Measurements from ENCODE around the gene RARS2. TPM values are rescaled to one million over a fixed set of nuclear protein-coding genes. Genes with fewer than 3 reads are reported as not detected.

Gene RARS2
- total RNA-seq, 1 experiment from 2014 or later = 32.0 TPM

DNA sequence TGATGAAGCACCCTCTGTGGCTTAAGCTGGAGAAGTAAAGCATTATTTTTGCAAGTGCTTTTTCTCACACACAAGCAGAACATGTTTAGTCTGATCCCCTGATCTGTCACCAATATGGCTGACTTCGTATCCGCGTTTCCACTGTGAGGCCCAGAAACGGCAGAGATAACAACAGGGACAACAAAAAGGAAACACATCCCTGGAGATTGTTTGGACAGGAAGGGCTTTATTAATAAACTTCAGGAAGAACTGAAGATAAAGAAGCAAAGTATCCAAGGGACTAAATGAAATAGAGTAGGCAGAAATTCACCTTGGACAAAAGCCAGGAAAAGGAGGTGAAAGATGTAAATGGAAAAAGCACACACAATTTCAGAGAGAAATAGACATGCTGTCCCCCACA, 49.2 kb downstream of the RARS2 start:
- no peaks in the 10 kb centered on the region for H3K9me3 ChIP-seq
- no peaks in the 10 kb centered on the region for H3K27me3 ChIP-seq (replicated peaks; ENCODE audit: control insufficient read depth, insufficient read depth, low read length)
- Mint-ChIP-seq H3K27me3 (ENCODE audit: insufficient read depth, unreplicated experiment) (no peaks in the 10 kb centered on the region), H3K9me3 (ENCODE audit: unreplicated experiment) (no peaks in the 10 kb centered on the region), H3K4me3 (ENCODE audit: unreplicated experiment) (no peak overlapping the region), H3K36me3 (ENCODE audit: insufficient read depth, unreplicated experiment) (peaks cover 57% of the 10 kb centered on the region), H3K27ac (ENCODE audit: unreplicated experiment) (no peak overlapping the region), H3K4me1 (ENCODE audit: low read depth, unreplicated experiment) (no peaks in the 10 kb centered on the region)
- H3K4me3 ChIP-seq (ENCODE audit: low read depth, low read length) = no peak overlapping the region
- CTCF ChIA-PET = no interaction called here
- intact Hi-C loops (cut with micrococcal nuclease; ENCODE audit: unreplicated experiment) = no loop called here
- POLR2A ChIA-PET = no interaction called here
- no peaks in the 10 kb centered on the region for H3K4me1 ChIP-seq
- DNase-seq = no peak
- peaks cover 3% of the 10 kb centered on the region for H3K36me3 ChIP-seq (ENCODE audit: control insufficient read depth, insufficient read depth, low read length)
- no TSS peak for BruUV-seq (replicated peaks)
- TF ChIP-seq, protein P1, sequence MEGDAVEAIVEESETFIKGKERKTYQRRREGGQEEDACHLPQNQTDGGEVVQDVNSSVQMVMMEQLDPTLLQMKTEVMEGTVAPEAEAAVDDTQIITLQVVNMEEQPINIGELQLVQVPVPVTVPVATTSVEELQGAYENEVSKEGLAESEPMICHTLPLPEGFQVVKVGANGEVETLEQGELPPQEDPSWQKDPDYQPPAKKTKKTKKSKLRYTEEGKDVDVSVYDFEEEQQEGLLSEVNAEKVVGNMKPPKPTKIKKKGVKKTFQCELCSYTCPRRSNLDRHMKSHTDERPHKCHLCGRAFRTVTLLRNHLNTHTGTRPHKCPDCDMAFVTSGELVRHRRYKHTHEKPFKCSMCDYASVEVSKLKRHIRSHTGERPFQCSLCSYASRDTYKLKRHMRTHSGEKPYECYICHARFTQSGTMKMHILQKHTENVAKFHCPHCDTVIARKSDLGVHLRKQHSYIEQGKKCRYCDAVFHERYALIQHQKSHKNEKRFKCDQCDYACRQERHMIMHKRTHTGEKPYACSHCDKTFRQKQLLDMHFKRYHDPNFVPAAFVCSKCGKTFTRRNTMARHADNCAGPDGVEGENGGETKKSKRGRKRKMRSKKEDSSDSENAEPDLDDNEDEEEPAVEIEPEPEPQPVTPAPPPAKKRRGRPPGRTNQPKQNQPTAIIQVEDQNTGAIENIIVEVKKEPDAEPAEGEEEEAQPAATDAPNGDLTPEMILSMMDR (IDR thresholded peaks at IDR 0.05; ENCODE audit: insufficient read depth in 1 of 2, low read depth in 1 of 2, low read length in 1 of 2, severe bottlenecking in 1 of 2, unreplicated experiment in 1 of 2) = no peak

DNA sequence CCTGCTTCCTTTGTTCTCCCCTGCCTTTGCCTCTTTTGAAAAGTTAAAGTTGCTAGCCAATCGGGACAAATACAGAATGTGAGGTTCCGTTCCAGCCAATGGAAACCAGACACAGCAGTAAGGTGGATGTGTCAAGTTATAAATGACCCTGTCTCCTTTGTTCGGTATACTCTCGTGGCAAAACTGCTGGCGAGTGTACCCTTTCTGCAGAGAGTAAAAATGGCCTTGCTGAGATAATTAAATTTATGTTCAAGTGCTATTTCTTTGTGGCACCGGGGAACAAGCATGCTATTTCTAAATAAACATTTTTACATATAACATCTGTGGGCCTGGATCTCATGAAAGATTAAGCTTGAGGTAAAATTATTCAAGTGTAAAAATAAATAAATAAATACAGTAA, 50.2 kb downstream of the RARS2 start:
- TF ChIP-seq, protein P1 (IDR thresholded peaks at IDR 0.05; ENCODE audit: insufficient read depth in 1 of 2, low read depth in 1 of 2, low read length in 1 of 2, severe bottlenecking in 1 of 2, unreplicated experiment in 1 of 2) = no peak
- Histone ChIP-seq H3K4me1 (0 out of 2 replicates have a peak, but pooled peaks cover 1% of the 10 kb centered on the region), H3K36me3 (ENCODE audit: control insufficient read depth, insufficient read depth, low read length) (peaks cover 3% of the 10 kb centered on the region), H3K27me3 (replicated peaks; ENCODE audit: control insufficient read depth, insufficient read depth, low read length) (no peaks in the 10 kb centered on the region), H3K9me3 (no peaks in the 10 kb centered on the region), H3K4me3 (ENCODE audit: low read depth, low read length) (no peak overlapping the region)
- H3K27me3 Mint-ChIP-seq (ENCODE audit: insufficient read depth, unreplicated experiment) = no peaks in the 10 kb centered on the region
- H3K27ac Mint-ChIP-seq (ENCODE audit: unreplicated experiment) = no peak overlapping the region
- ChIA-PET POLR2A (no interaction called here), CTCF (no interaction called here)
- BruUV-seq (replicated peaks) = no TSS peak
- no peaks in the 10 kb centered on the region for H3K9me3 Mint-ChIP-seq (ENCODE audit: unreplicated experiment)
- H3K4me1 Mint-ChIP-seq (ENCODE audit: low read depth, unreplicated experiment) = peaks cover 3% of the 10 kb centered on the region
- DNase-seq = no peak
- H3K4me3 Mint-ChIP-seq (ENCODE audit: unreplicated experiment) = no peak overlapping the region
- H3K36me3 Mint-ChIP-seq (ENCODE audit: insufficient read depth, unreplicated experiment) = peaks cover 52% of the 10 kb centered on the region
- intact Hi-C loops (cut with micrococcal nuclease; ENCODE audit: unreplicated experiment) = no loop called here

DNA sequence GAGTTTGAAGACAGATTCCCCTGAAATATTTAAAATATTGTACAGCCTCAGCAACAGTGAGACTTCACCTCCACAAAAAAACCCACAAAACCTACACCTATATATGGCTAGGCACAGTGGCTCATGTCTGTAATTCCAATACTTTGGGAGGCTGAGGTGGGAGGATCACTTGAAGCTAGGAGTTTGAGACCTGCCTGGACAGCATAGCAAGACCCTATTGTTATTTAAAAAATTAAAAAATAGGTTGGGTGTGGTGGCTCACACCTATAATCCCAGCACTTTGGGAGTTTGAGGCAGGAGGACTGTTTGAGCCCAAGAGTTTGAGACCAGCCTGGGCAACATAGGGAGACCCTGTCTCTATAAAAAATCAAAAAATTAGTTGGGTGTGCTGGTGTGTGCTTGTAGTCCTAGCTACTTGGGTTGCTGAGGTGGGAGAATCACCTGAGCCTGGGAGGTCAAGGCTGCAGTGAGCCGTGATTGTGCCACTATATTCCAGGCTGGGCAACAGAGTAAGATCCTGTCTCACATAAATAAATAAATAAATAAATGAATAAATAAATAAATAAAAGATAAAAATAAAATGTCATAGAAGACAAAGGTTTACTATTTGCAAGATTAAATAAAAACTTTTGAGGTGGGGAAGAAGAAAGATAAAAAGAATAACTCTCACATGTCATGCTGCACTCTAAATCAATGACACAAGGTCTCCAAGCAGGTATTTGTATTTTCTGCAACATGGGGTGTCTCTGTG, 51.1 kb downstream of the RARS2 start:
- H3K27ac Mint-ChIP-seq (ENCODE audit: unreplicated experiment) = no peak overlapping the region
- no peaks in the 10 kb centered on the region for H3K9me3 ChIP-seq
- H3K4me3 Mint-ChIP-seq (ENCODE audit: unreplicated experiment) = no peak overlapping the region
- peaks cover 3% of the 10 kb centered on the region for H3K36me3 ChIP-seq (ENCODE audit: control insufficient read depth, insufficient read depth, low read length)
- intact Hi-C loops (cut with micrococcal nuclease; ENCODE audit: unreplicated experiment) = no loop called here
- no peaks in the 10 kb centered on the region for H3K27me3 ChIP-seq (replicated peaks; ENCODE audit: control insufficient read depth, insufficient read depth, low read length)
- peaks cover 8% of the 10 kb centered on the region for H3K4me1 Mint-ChIP-seq (ENCODE audit: low read depth, unreplicated experiment)
- H3K27me3 Mint-ChIP-seq (ENCODE audit: insufficient read depth, unreplicated experiment) = no peaks in the 10 kb centered on the region
- no peaks in the 10 kb centered on the region for H3K9me3 Mint-ChIP-seq (ENCODE audit: unreplicated experiment)
- no peak overlapping the region for H3K4me3 ChIP-seq (ENCODE audit: low read depth, low read length)
- TF ChIP-seq, protein P1 (IDR thresholded peaks at IDR 0.05; ENCODE audit: insufficient read depth in 1 of 2, low read depth in 1 of 2, low read length in 1 of 2, severe bottlenecking in 1 of 2, unreplicated experiment in 1 of 2) = no peak
- DNase-seq = no peak
- ChIA-PET POLR2A (no interaction called here), CTCF (no interaction called here)
- H3K36me3 Mint-ChIP-seq (ENCODE audit: insufficient read depth, unreplicated experiment) = peaks cover 48% of the 10 kb centered on the region
- H3K4me1 ChIP-seq = 0 out of 2 replicates have a peak, but pooled peaks cover 3% of the 10 kb centered on the region
- BruUV-seq (replicated peaks) = no TSS peak

All from Caco-2 (cell line).